NCI-H2227 treated with DMSO at 0.1 percent for 48 hours (cell line): ENCODE results near the gene MFAP1.
"Not testable (repeated sequence)": the region's sequence is repeated elsewhere in the genome, so short reads cannot be mapped to it uniquely, and the experiment has no call there.

ENCODE experiments used
- DNase-seq: peaks from one replicate; lab custom pipeline; 2025; lab: John Stamatoyannopoulos, UW

Gene MFAP1

GRCh38 chr15:43824302-43825246 lies at the start of gene MFAP1:
MFAP1 (minus strand) TSS chr15:43824690; CDS start chr15:43824569, 121 bp downstream.
- DNase-seq: peak; percentile 96

- no peak for DNase-seq
Measured at GRCh38 chr15:43873651-43874050, 49.2 kb upstream of the MFAP1 start.

GRCh38 chr15:43872416-43873020 lies 48.0 kb upstream of the MFAP1 start:
- peak; percentile 21 for DNase-seq

GRCh38 chr15:43871835-43872234 lies 47.3 kb upstream of the MFAP1 start:
- no peak for DNase-seq

GRCh38 chr15:43868406-43868805 lies 43.9 kb upstream of the MFAP1 start:
- DNase-seq: no peak

GRCh38 chr15:43867096-43867495 lies 42.6 kb upstream of the MFAP1 start:
- DNase-seq: no peak

GRCh38 chr15:43866636-43867035 lies 42.1 kb upstream of the MFAP1 start:
- DNase-seq: not testable (repeated sequence)

GRCh38 chr15:43859546-43859945 lies 35.1 kb upstream of the MFAP1 start:
- DNase-seq: no peak

GRCh38 chr15:43854801-43855200 lies 30.3 kb upstream of the MFAP1 start:
- DNase-seq: no peak

- no peak for DNase-seq
Measured at GRCh38 chr15:43852607-43853006, 28.1 kb upstream of the MFAP1 start.

GRCh38 chr15:43851251-43851650 lies 26.8 kb upstream of the MFAP1 start:
- no peak for DNase-seq

GRCh38 chr15:43845421-43845820 lies 20.9 kb upstream of the MFAP1 start:
- DNase-seq: no peak

GRCh38 chr15:43832485-43832884 lies 8.0 kb upstream of the MFAP1 start:
- DNase-seq: not testable (repeated sequence)

GRCh38 chr15:43831519-43832052 lies 7.1 kb upstream of the MFAP1 start:
- DNase-seq: not testable (repeated sequence)

GRCh38 chr15:43830691-43831275 lies 6.3 kb upstream of the MFAP1 start:
- not testable (repeated sequence) for DNase-seq

- DNase-seq: not testable (repeated sequence)
Measured at GRCh38 chr15:43829951-43830540, 5.6 kb upstream of the MFAP1 start.

GRCh38 chr15:43828061-43828657 lies 3.7 kb upstream of the MFAP1 start:
- peak; percentile 5 for DNase-seq

GRCh38 chr15:43826508-43827341 lies 2.2 kb upstream of the MFAP1 start, which contains the start of gene WDR76:
WDR76 (plus strand) TSS chr15:43827002; CDS start chr15:43827033, 31 bp downstream.
- peak; percentile 74 for DNase-seq

- DNase-seq: no peak
Measured at GRCh38 chr15:43826029-43826507, 1.6 kb upstream of the MFAP1 start.

GRCh38 chr15:43825305-43825704 lies 815 bp upstream of the MFAP1 start:
- DNase-seq: not testable (repeated sequence)
